HEK293 (cell line): Measurements from ENCODE around the gene ACAN.

ENCODE experiments used
- CTCF ChIA-PET: fragments of 350-600 bp; formaldehyde crosslinking; extraction: SDS; loops from one replicate; lab custom pipeline; 2021; ENCODE audit warnings: antibody characterized with exemption; lab: Yijun Ruan, JAX
- POLR2A ChIA-PET: fragments of 300-600 bp; formaldehyde crosslinking; extraction: SDS; loops from one replicate; lab custom pipeline; 2020; ENCODE audit warnings: antibody characterized with exemption, inconsistent platforms; lab: Yijun Ruan, JAX
- H3K27ac ChIP-seq: fragments of 200-500 bp; sonication (Bioruptor generic); 2 replicates; pipeline ENCODE4 v1.5.1; 2014; ENCODE audit warnings: low read depth, low read length, control low read depth, inconsistent platforms; ENCODE audit errors: extremely low read depth
- H3K36me3 ChIP-seq, 2 experiments: fragments of 200-500 bp in 1 of 2; sonication (Bioruptor generic) in 1 of 2; 1 replicate in 1 of 2; 2 replicates in 1 of 2; pipeline ENCODE4 v1.5.1; 2014 to 2017; ENCODE audit warnings: inconsistent platforms in 2 of 2, low read length in 2 of 2; ENCODE audit not compliant: control insufficient read depth in 2 of 2, insufficient read depth in 1 of 2
- H3K4me1 ChIP-seq: fragments of 200-500 bp; sonication (Bioruptor generic); 2 replicates; pipeline ENCODE4 v1.5.1; 2014; ENCODE audit warnings: mild to moderate bottlenecking, low read length, inconsistent platforms; ENCODE audit not compliant: control insufficient read depth, insufficient read depth
- H3K4me3 ChIP-seq: 2 replicates; pipeline ENCODE4 v1.5.1; 2011; ENCODE audit warnings: low read depth, mild to moderate bottlenecking, control low read depth, low read length, moderate library complexity
- H3K9me3 ChIP-seq: fragments of 200-500 bp; sonication (Bioruptor generic); 2 replicates; pipeline ENCODE4 v1.5.1; 2014; ENCODE audit warnings: low read depth, low read length, inconsistent platforms; ENCODE audit not compliant: control insufficient read depth, insufficient read depth
- EGR2 ChIP-seq: fragments of 450-650 bp; formaldehyde crosslinking; IDR thresholded peaks from 2 replicates; pipeline ENCODE4 v1.5.1; 2016; ENCODE audit warnings: low read depth, missing biosample characterization, missing genetic modification characterization
- GFI1B ChIP-seq: fragments of 450-650 bp; formaldehyde crosslinking; IDR thresholded peaks from 2 replicates; pipeline ENCODE4 v1.5.1; 2016; ENCODE audit warnings: missing biosample characterization, missing genetic modification characterization
- GLIS1 ChIP-seq: fragments of 450-650 bp; formaldehyde crosslinking; IDR thresholded peaks from 2 replicates; pipeline ENCODE4 v1.5.1; 2016; ENCODE audit warnings: missing biosample characterization, missing genetic modification characterization
- GLIS2 ChIP-seq: fragments of 450-650 bp; formaldehyde crosslinking; IDR thresholded peaks from 2 replicates; pipeline ENCODE4 v1.5.1; 2016; ENCODE audit warnings: missing biosample characterization, missing genetic modification characterization
- IKZF3 ChIP-seq: fragments of 450-650 bp; IDR thresholded peaks from 2 replicates; pipeline ENCODE4 v1.5.0; 2018; ENCODE audit warnings: missing biosample characterization, mild to moderate bottlenecking, missing genetic modification characterization, moderate library complexity
- KLF16 ChIP-seq: fragments of 450-650 bp; formaldehyde crosslinking; IDR thresholded peaks from 2 replicates; pipeline ENCODE4 v1.5.1; 2017; ENCODE audit warnings: missing biosample characterization, missing genetic modification characterization
- MZF1 ChIP-seq: fragments of 450-650 bp; formaldehyde crosslinking; IDR thresholded peaks from 2 replicates; pipeline ENCODE4 v1.5.1; 2017; ENCODE audit warnings: missing biosample characterization, missing genetic modification characterization, borderline replicate concordance
- SP2 ChIP-seq: fragments of 450-650 bp; formaldehyde crosslinking; IDR thresholded peaks from 2 replicates; pipeline ENCODE4 v1.5.1; 2016; ENCODE audit warnings: missing biosample characterization, missing genetic modification characterization
- SP3 ChIP-seq: fragments of 450-650 bp; formaldehyde crosslinking; IDR thresholded peaks from 2 replicates; pipeline ENCODE4 v1.5.1; 2016; ENCODE audit warnings: missing biosample characterization, missing genetic modification characterization
- SP7 ChIP-seq: fragments of 450-650 bp; formaldehyde crosslinking; IDR thresholded peaks from 2 replicates; pipeline ENCODE4 v1.5.1; 2016; ENCODE audit warnings: missing biosample characterization, missing genetic modification characterization
- ZBTB11 ChIP-seq: fragments of 450-650 bp; formaldehyde crosslinking; conservative IDR thresholded peaks from 2 replicates; pipeline ENCODE4 v1.5.1; 2016; ENCODE audit warnings: low read depth, missing biosample characterization, missing genetic modification characterization
- ZBTB21 ChIP-seq: fragments of 450-650 bp; formaldehyde crosslinking; IDR thresholded peaks from 2 replicates; pipeline ENCODE4 v1.5.1; 2017; ENCODE audit warnings: missing biosample characterization, missing genetic modification characterization
- ZFHX2 ChIP-seq: fragments of 450-650 bp; formaldehyde crosslinking; conservative IDR thresholded peaks from 2 replicates; pipeline ENCODE4 v1.5.1; 2016; ENCODE audit warnings: missing biosample characterization, missing genetic modification characterization
- ZIC2 ChIP-seq: fragments of 450-650 bp; formaldehyde crosslinking; IDR thresholded peaks from 2 replicates; pipeline ENCODE4 v1.5.1; 2016; ENCODE audit warnings: missing biosample characterization, missing genetic modification characterization
- ZNF157 ChIP-seq: fragments of 450-650 bp; formaldehyde crosslinking; IDR thresholded peaks from 2 replicates; pipeline ENCODE4 v1.5.1; 2016; ENCODE audit warnings: missing biosample characterization, missing genetic modification characterization
- ZNF324 ChIP-seq: fragments of 450-650 bp; formaldehyde crosslinking; IDR thresholded peaks from 2 replicates; pipeline ENCODE4 v1.5.1; 2016; ENCODE audit warnings: missing biosample characterization, missing genetic modification characterization
- ZNF341 ChIP-seq: fragments of 450-650 bp; formaldehyde crosslinking; IDR thresholded peaks from 2 replicates; pipeline ENCODE4; 2016; ENCODE audit warnings: low read depth, missing biosample characterization, missing genetic modification characterization
- ZNF433 ChIP-seq: fragments of 450-650 bp; formaldehyde crosslinking; IDR thresholded peaks from 2 replicates; pipeline ENCODE4 v1.5.1; 2016; ENCODE audit warnings: missing biosample characterization, missing genetic modification characterization, low read depth
- ZNF501 ChIP-seq: fragments of 450-650 bp; formaldehyde crosslinking; IDR thresholded peaks from 2 replicates; pipeline ENCODE4 v1.5.1; 2016; ENCODE audit warnings: missing biosample characterization, missing genetic modification characterization
- ZNF555 ChIP-seq: fragments of 450-650 bp; formaldehyde crosslinking; conservative IDR thresholded peaks from 2 replicates; pipeline ENCODE4 v1.5.1; 2017; ENCODE audit warnings: missing biosample characterization, mild to moderate bottlenecking, missing genetic modification characterization, inconsistent platforms
- ZNF561 ChIP-seq: fragments of 450-650 bp; IDR thresholded peaks from 2 replicates; pipeline ENCODE4 v1.5.1; 2018; ENCODE audit warnings: missing biosample characterization, missing genetic modification characterization, borderline replicate concordance
- ZNF585B ChIP-seq: fragments of 450-650 bp; formaldehyde crosslinking; IDR thresholded peaks from 2 replicates; pipeline ENCODE4 v1.5.1; 2016; ENCODE audit warnings: missing biosample characterization, missing genetic modification characterization
- ZNF629 ChIP-seq: fragments of 450-650 bp; formaldehyde crosslinking; IDR thresholded peaks from 2 replicates; pipeline ENCODE4 v1.5.1; 2017; ENCODE audit warnings: missing biosample characterization, missing genetic modification characterization
- ZSCAN30 ChIP-seq: fragments of 450-650 bp; IDR thresholded peaks from 2 replicates; pipeline ENCODE4 v1.5.1; 2018; ENCODE audit warnings: missing biosample characterization, mild to moderate bottlenecking, missing genetic modification characterization, moderate library complexity
- TF ChIP-seq, protein P1 (sequence below): fragments of 450-650 bp; formaldehyde crosslinking; IDR thresholded peaks from 2 replicates; pipeline ENCODE4 v1.5.1; 2016; ENCODE audit warnings: missing biosample characterization, missing genetic modification characterization
- TF ChIP-seq, protein P2 (sequence below): sonication (generic); formaldehyde crosslinking; IDR thresholded peaks from 2 replicates; pipeline ENCODE4 v1.8.1; 2022; ENCODE audit warnings: mild to moderate bottlenecking, moderate library complexity, missing genetic modification reagents
- TF ChIP-seq, protein P3 (sequence below): fragments of 450-650 bp; formaldehyde crosslinking; IDR thresholded peaks from 2 replicates; pipeline ENCODE4 v1.5.1; 2016; ENCODE audit warnings: missing biosample characterization, missing genetic modification characterization

ACAN gene

GRCh38 chr15:88912500-88912921, 109.3 kb downstream of the ACAN start (continued):
- TF ChIP-seq, protein P1, sequence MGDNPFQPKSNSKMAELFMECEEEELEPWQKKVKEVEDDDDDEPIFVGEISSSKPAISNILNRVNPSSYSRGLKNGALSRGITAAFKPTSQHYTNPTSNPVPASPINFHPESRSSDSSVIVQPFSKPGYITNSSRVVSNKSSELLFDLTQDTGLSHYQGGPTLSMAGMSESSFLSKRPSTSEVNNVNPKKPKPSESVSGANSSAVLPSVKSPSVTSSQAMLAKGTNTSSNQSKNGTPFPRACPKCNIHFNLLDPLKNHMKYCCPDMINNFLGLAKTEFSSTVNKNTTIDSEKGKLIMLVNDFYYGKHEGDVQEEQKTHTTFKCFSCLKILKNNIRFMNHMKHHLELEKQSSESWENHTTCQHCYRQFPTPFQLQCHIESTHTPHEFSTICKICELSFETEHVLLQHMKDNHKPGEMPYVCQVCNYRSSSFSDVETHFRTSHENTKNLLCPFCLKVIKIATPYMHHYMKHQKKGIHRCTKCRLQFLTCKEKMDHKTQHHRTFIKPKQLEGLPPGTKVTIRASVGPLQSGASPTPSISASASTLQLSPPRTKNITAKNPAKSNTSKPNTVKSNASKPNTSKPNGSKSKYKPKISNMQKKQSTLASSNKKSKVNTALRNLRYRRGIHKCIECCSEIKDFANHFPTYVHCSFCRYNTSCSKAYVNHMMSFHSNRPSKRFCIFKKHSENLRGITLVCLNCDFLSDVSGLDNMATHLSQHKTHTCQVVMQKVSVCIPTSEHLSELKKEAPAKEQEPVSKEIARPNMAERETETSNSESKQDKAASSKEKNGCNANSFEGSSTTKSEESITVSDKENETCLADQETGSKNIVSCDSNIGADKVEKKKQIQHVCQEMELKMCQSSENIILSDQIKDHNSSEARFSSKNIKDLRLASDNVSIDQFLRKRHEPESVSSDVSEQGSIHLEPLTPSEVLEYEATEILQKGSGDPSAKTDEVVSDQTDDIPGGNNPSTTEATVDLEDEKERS (tag by site-specific recombination): no peak
- TF ChIP-seq ZNF629 (tag by site-specific recombination): no peak
- no peak for TF ChIP-seq GFI1B (tag by site-specific recombination)
- no peak for TF ChIP-seq MZF1 (tag by site-specific recombination)
- TF ChIP-seq, protein P2, sequence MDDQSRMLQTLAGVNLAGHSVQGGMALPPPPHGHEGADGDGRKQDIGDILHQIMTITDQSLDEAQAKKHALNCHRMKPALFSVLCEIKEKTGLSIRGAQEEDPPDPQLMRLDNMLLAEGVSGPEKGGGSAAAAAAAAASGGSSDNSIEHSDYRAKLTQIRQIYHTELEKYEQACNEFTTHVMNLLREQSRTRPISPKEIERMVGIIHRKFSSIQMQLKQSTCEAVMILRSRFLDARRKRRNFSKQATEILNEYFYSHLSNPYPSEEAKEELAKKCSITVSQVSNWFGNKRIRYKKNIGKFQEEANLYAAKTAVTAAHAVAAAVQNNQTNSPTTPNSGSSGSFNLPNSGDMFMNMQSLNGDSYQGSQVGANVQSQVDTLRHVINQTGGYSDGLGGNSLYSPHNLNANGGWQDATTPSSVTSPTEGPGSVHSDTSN: no peak
- TF ChIP-seq SP2: peak; percentile 36
- TF ChIP-seq, protein P3, sequence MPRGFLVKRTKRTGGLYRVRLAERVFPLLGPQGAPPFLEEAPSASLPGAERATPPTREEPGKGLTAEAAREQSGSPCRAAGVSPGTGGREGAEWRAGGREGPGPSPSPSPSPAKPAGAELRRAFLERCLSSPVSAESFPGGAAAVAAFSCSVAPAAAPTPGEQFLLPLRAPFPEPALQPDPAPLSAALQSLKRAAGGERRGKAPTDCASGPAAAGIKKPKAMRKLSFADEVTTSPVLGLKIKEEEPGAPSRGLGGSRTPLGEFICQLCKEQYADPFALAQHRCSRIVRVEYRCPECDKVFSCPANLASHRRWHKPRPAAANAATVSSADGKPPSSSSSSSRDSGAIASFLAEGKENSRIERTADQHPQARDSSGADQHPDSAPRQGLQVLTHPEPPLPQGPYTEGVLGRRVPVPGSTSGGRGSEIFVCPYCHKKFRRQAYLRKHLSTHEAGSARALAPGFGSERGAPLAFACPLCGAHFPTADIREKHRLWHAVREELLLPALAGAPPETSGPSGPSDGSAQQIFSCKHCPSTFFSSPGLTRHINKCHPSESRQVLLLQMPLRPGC (tag by site-specific recombination): no peak
- no peak for TF ChIP-seq ZNF157 (tag by site-specific recombination)
- peak; percentile 63 for TF ChIP-seq GLIS2
- TF ChIP-seq ZNF501 (tag by site-specific recombination): no peak

- Histone ChIP-seq H3K36me3 (peaks cover 3 to 30% of the 10 kb centered on the region in 2 experiments; a peak in 1 of 3 replicates), H3K9me3 (no peaks in the 10 kb centered on the region), H3K4me3 (peak within 1 kb of the TSS; percentile 71), H3K4me1 (peaks cover 2% of the 10 kb centered on the region; the same call in 1 of the 2 replicates), H3K27ac (peak within 1 kb of the TSS; percentile 83)
- POLR2A ChIA-PET: interaction anchor here (0.5 to 1.7 kb wide), 7 partner anchors 8 to 331 kb away, joined by 3 to 7 read pairs (median 4); partner anchors contain the start of genes ABHD2 and FANCI
- CTCF ChIA-PET: interaction anchor here (0.6 to 6.8 kb wide), 4 partner anchors 9 to 414 kb away, joined by 3 to 42 read pairs (median 10); no protein-coding TSS in a partner anchor
- TF ChIP-seq ZFHX2 (tag by site-specific recombination) (peak; percentile 97), ZNF324 (0 out of 2 replicates have a peak, but pooled peaks have one; percentile 24), ZNF561 (tag by site-specific recombination) (peak; percentile 68; the same call in 1 of the 2 replicates), ZIC2 (tag by site-specific recombination) (peak; percentile 91), ZSCAN30 (tag by site-specific recombination) (peak; percentile 42; the same call in 1 of the 2 replicates), ZNF341 (tag by site-specific recombination) (peak; percentile 70), ZBTB11 (tag by site-specific recombination) (0 out of 2 replicates have a peak, but pooled peaks have one; percentile 36), GLIS1 (tag by site-specific recombination) (peak; percentile 72; the same call in 1 of the 2 replicates), EGR2 (peak; percentile 90), KLF16 (tag by site-specific recombination) (peak; percentile 51; the same call in 1 of the 2 replicates), ZNF501 (tag by site-specific recombination) (0 out of 2 replicates have a peak, but pooled peaks have one; percentile 28), IKZF3 (0 out of 2 replicates have a peak, but pooled peaks have one; percentile 53), ZNF433 (tag by site-specific recombination) (no peak), ZBTB21 (tag by site-specific recombination) (peak; percentile 36; the same call in 1 of the 2 replicates), ZNF585B (tag by site-specific recombination) (no peak), ZNF555 (tag by site-specific recombination) (no peak), SP7 (peak; percentile 73), SP3 (tag by site-specific recombination) (peak; percentile 98)
These were observed 110.0 kb downstream of the ACAN start, which contains the start of gene MFGE8 for GRCh38 chr15:88913017-88913849. Gene MFGE8, minus strand, starts transcription at chr15:88913379. Its CDS starts 60 bp downstream, at chr15:88913319.
